Ishikawa (cell line): ENCODE data around the gene ATG7.

Experiments used
- CEBPB ChIP-seq: IDR thresholded peaks from 2 replicates; pipeline ENCODE4 v1.6.1; 2012
- CREB1 ChIP-seq: IDR thresholded peaks from 2 replicates; pipeline ENCODE4 v1.6.1; 2012; ENCODE audit warnings: low read depth
- EP300 ChIP-seq: IDR thresholded peaks from 2 replicates; pipeline ENCODE4 v1.6.1; 2012; ENCODE audit warnings: borderline replicate concordance
- FOXM1 ChIP-seq: IDR thresholded peaks from 2 replicates; pipeline ENCODE4 v1.6.1; 2012; ENCODE audit warnings: low read depth, borderline replicate concordance
- RAD21 ChIP-seq: IDR thresholded peaks from 2 replicates; pipeline ENCODE4 v1.6.1; 2012; ENCODE audit warnings: low read depth
- REST ChIP-seq: IDR thresholded peaks from 2 replicates; pipeline ENCODE4 v1.6.1; 2012; ENCODE audit warnings: low read depth, mild to moderate bottlenecking
- TAF1 ChIP-seq: IDR thresholded peaks from 2 replicates; pipeline ENCODE4 v1.6.1; 2012; ENCODE audit warnings: low read depth, mild to moderate bottlenecking
- TCF12 ChIP-seq: IDR thresholded peaks from 2 replicates; pipeline ENCODE4 v1.6.1; 2012; ENCODE audit warnings: low read depth
- TEAD4 ChIP-seq: IDR thresholded peaks from 2 replicates; pipeline ENCODE4 v1.6.1; 2012
- USF1 ChIP-seq: IDR thresholded peaks from 2 replicates; pipeline ENCODE4 v1.6.1; 2012
- YY1 ChIP-seq: IDR thresholded peaks from 2 replicates; pipeline ENCODE4 v1.6.1; 2012; ENCODE audit warnings: low read depth
- ZBTB7A ChIP-seq: IDR thresholded peaks from 2 replicates; pipeline ENCODE4 v1.6.1; 2012; ENCODE audit warnings: low read depth

GRCh38 chr3:11467875-11468274 lies 195.7 kb downstream of the ATG7 start:
- TF ChIP-seq CEBPB (no peak), CREB1 (no peak), YY1 (no peak), REST (no peak), TAF1 (no peak), RAD21 (no peak), FOXM1 (no peak), TEAD4 (no peak), ZBTB7A (no peak), EP300 (no peak), USF1 (no peak), TCF12 (no peak)
